CD4-positive, alpha-beta T cell treated with Interleukin-4 for 4 hours (primary cell): Measurements from ENCODE around the gene HEY2.
"Not testable (repeated sequence)": the region's sequence is repeated elsewhere in the genome, so short reads cannot be mapped to it uniquely, and the experiment has no call there.

Source experiments
- DNase-seq: peaks from one replicate; pipeline ENCODE4 v3.0.0-alpha.2; 2020

Gene HEY2

DNA sequence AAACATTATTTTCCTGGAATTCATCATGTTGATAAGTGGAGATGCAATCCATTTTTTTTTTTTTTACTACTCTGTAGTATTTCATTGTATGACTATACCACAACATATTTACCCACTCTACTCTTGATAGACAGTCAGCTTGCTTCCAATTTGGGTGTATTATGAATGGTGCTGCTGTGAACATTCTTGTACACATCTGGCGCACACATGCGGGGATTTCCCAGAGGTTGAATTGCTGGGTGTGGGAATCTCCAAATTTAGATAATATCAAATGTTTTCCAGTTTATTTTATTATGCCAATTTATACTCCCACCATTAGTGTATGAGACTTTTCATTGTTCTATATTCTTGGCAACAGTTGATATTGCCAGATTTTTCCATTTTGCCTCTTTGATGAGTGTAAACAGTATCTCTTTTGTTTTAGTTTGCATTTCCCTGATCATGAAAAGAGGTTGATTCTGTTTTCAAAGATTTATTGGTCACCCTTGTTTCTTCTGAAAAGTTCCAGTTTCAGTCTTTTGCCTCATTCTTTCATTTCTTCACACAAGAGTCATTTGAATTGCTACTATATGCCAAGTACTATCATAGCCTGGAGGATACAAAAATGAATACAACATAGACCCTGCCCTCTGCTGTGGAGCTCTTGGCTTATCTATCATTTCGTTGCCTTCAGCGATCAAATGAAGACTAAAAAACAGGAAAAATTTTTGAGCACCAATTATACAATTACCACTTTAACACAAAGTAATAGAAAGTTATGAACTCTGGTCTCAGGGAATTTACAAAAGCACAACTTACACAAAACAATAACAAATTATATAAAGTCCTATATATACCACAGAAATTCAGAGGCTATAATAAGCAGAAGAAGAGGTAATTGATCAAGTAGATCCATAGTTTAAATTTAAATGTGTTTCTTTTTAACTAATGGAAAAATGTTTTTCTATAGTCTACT lies 24.2 kb downstream of the HEY2 start:
- no peak for DNase-seq

GRCh38 chr6:125776107-125776826 lies 26.8 kb downstream of the HEY2 start:
- not testable (repeated sequence) for DNase-seq

DNA sequence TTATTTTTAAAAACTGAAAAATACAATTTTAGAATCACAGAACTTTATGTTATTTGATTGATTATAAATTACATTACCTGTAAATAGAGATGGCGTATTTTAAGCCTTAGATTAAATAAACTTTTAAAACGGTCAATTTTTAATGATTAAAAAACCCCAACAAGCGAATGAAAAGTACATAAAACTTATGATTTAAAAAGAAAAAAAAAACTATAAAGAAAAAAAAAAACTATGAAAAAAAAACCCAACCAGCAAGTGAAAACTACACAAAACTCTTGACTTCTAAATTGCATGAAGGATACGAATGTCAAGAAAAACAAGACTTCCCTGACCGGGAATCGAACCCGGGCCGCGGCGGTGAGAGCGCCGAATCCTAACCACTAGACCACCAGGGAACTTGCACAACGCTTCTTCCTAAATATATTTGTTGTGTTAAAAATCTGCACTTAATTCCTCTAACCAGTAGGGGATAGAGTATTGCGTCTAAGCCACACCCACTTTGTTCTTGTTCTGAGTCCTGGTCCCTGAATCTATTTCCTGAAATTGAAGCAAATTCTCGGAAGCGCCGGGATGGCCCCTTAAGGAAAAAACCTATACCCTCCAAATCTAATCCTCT lies 30.6 kb downstream of the HEY2 start:
- peak; percentile 93 for DNase-seq

DNA sequence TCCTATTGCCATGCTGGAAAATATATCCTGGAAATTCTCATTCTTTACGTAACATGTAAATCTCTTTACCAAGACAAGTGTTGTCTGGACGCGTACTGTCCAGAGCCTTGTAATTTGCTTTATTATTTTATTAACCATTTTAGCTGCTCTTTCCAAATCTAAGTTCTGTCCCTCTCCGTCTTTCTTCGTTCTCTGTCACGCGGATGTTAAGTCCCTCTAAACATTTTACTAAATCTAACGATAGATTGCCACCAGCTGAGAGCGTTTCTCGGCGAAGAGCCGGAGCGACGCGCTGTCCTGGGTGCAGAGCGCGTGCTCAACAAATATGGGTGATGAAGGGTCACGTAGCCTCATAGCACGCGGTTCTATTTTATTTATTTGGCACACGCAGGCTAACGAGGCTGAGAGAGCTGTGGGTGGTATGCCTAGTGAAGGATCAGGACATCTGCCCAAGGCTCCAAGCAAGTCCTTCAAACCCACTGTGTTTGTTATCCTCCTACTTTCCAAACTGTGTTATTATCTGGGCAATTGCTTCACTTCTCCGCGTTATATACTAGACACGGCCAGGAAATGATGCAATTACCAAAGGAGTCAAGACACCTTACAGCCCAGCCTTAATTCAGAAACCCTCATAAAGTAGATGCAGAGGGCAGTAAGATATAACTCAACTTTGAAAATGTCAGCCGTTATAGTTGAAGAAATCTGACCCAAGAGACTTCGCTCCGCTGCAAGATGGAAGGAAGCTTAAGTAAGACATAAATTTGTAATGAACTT lies 31.3 kb downstream of the HEY2 start:
- DNase-seq, result peak; percentile 67

GRCh38 chr6:125781314-125781868 lies 32.0 kb downstream of the HEY2 start:
- no peak for DNase-seq

- DNase-seq, result no peak
Observed at GRCh38 chr6:125784365-125784764, 34.9 kb downstream of the HEY2 start.

- no peak for DNase-seq
Observed at GRCh38 chr6:125787791-125788190, 38.4 kb downstream of the HEY2 start.

DNA sequence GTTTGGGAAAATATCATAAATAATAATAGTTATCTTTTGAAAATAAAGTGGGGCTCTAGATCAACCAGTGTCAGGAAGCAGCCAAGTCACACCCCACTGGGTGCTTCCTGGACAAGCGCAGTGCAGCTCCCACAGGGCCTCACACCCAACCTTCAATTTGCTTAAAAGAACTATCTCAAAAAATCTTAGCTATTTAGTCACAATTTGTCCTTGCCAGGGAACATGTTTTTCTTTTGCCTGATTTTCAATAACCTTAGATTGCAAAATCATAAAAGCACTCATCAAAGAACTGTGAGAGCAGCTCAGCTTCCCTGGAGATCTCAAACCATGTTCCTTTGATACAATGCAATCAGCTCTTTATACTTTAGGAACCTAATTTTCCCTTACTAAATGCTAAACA lies 39.7 kb downstream of the HEY2 start:
- DNase-seq, result no peak

DNA sequence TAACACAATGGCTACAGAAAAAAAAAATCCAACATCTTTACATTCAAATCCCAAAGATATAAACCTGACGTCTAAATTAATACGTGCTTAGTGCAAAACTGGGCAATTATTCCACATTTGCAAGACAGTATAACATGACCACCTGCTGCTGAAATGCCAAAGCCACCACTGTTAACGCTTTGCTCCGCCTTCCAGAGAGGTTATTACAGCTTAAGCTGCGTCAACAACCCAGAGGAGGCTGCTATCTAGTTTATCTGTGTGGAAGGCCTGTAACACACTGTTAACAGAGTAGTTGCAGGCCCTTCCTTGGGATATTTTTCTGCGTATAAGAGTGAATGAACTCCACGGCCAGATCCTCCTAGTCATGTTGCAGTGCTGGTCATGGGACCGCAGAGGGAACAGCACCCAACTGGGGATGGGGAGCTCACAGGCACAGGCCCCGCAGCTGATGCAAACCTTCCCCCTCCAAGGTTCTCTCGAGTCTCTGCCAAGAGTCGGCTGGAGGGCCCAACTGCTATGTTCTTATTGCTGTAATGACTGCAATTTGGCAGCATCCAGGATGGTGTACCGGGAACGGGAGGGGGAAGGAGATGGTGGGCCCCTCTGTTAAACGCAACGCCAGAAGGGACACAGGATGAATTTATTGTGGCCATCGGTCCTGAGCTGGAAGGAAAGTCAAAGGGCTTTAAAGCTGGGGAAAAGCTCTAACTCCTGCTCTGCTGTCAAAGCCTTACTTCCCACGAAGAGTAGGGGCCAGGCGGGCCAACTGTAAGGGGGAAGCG lies 40.3 kb downstream of the HEY2 start:
- peak; percentile 34 for DNase-seq

DNA sequence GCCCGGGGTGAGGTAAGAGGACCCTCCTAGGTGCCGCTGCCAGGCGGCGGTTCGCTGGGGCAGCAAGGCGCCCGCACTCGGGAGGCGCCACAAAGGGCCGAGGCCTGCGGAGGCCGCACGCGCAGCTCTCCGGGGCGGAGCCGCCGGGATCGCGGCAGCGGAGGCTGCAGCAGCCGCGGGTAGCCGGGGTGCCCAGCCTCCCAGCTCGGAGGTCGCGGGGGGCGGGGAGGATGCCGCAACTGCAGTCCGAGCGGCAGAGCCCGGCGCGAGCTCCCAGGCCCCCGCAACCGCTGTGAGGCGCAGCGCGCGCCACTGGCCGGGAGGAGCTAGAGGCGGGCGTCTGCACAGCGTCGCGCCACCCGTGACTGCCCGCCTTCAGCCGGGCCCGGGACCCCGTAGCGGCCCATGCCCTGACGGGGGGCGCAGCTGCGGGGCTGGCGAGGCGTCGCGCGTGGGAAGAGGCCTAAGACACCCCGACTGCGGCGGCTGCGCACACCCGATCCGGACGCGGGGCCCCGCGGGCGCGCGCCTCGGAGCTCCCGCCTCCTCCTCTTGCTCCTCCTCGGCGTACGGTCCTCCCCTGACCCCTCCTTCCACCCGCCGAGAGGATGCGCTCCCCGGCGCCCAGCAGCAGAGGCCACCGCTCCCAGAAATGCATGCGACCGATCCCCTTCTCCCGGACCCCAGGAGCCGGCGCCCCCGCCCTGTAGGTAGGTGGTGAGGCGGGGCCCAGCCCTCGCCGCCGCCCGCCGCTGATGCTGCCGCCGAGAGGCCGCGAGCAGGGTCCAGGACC lies 41.1 kb downstream of the HEY2 start, which contains the start of gene NCOA7:
NCOA7 (plus strand) TSS at position 603 of the 793 bp plus-strand sequence. CDS start 24,395 bp downstream, outside the sequence.
- DNase-seq, result peak; percentile 77

DNA sequence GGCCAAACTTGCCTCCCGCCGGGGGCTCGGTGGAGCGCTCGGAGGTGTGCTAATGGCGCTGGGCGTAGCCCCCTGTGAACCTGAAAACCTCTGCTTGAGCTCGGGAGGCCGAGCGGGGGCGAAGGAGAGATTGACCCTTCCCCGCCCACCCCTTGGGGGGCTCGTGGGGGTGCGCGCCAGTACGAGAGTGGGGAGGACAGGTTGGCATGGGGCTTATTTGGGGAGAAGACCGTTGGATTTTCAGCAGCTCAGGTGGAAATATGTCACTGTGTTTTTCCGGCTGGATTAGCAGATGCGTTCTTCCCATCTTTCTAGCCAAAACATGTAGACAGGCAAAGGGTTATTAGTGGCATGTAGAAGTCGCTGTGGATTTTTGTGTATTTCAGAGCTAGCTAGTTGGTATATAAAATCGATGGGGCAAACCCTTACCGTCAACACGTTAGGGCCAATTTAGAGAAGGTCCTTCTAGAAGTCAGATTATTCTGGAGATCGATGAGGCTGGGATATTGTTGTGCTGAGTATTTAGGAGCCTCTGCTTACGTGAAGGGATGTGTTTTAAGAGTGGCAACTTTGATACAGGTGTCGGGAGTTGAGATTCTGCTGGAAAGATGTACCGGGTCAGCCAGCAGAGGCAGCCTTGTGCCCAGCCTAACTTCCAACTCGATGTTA lies 41.9 kb downstream of the HEY2 start:
- peak; percentile 65 for DNase-seq

GRCh38 chr6:125791820-125792165 lies 42.4 kb downstream of the HEY2 start:
- DNase-seq, result no peak

- DNase-seq, result no peak
Observed at GRCh38 chr6:125792172-125792571, 42.7 kb downstream of the HEY2 start.

- DNase-seq, result no peak
Observed at GRCh38 chr6:125792680-125793079, 43.2 kb downstream of the HEY2 start.

GRCh38 chr6:125793280-125793679 lies 43.8 kb downstream of the HEY2 start:
- DNase-seq, result no peak

DNA sequence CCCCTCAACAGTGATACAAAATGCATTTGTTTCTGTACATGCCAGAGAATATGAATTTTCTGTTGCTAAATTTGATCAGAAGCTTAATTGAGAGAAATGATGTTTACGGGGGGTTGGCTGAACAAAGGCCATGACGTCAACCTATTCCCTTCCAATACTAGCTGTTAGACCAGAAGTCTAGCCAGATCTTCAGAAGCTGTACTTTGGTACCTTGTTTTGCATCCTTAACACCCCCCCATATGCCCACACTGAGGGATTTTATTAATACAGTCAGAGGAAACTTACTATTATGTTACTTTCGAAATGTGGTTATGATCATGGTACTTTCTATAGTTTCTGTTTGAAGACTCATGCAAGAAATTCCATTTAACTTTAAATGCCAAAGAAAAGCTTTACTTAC lies 44.4 kb downstream of the HEY2 start:
- DNase-seq, result peak; percentile 42

DNA sequence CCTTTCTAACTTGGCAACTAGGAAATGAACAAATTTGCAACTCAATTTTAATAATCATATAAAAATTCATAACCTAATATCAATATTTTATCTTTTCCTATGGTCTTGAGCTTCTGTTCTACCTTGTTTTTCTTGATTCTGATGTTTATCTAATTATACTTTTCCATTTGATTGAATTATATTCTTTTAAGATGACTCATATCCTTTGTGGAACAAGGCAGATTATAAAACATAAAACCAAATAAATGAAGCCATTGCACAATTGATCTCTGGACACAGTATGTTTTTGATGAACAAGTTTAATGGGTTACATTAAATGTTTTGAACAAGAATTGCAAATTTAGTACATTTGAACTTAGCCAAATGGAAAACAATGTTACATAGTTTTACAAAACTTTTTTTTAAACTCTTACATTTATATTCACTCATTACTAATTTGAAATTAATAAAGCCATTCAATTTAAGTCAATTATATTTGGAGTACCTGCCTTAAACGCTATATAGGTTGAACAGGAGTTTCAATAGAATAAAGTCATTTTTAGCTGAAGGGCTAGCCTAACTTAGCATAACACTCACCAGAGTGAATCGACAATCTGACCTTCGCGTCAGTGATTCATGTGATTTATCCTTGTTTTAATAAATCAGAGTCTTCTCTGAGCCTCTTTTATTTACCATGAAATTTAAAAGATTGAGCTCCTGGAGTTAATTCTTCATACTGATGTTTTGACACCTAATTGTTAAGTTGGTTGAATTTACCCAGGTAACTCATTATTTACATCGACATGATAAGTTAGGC lies 45.1 kb downstream of the HEY2 start:
- DNase-seq, result no peak

DNA sequence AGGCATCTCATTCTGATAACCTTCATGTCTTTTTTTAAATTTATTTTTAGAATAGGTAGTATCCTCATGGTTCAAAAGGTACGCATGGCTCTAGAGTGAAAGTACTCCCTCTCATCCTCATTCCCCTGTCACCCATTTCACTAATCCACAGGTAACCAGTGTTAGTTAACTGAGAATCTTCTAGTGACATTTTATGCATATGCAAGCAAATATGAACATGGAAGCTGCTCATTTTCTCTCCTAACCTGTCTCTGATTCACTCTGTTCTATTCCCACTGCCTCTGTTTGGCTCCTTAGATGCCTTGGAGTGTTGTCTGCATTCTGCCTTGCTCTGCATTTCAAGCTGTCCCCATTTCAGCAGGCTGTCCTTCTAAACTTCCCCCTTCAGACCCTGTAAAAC lies 45.9 kb downstream of the HEY2 start:
- DNase-seq, result no peak
